WTC11 (cell line): ENCODE measurements around the gene ITGA6. TPM values are rescaled to one million over a fixed set of nuclear protein-coding genes. Genes with fewer than 3 reads are reported as not detected.

Source experiments
- ATAC-seq: fragments of 200-7000 bp; cut with Tn5 transposase; 2 replicates; pipeline ENCODE4 v1.10.0; 2021; ENCODE audit warnings: mild to moderate bottlenecking, moderate library complexity
- CTCF ChIA-PET: fragments of 300-600 bp; sonication (Branson Sonifier 250); formaldehyde crosslinking; loops from one replicate; lab custom pipeline; 2021; ENCODE audit warnings: antibody characterized with exemption; lab: Charles Lee
- POLR2A ChIA-PET: fragments of 350-600 bp; sonication (Branson Sonifier 250); formaldehyde crosslinking; loops from one replicate; lab custom pipeline; 2021; ENCODE audit warnings: antibody characterized with exemption; lab: Charles Lee
- DNase-seq: peaks from one replicate; pipeline ENCODE4 v3.0.0; 2021; ENCODE audit warnings: low spot score
- H3K27ac Mint-ChIP-seq: 2 replicates; pipeline ENCODE4 v1.8.0; 2021; ENCODE audit warnings: mixed read lengths
- H3K27me3 Mint-ChIP-seq: 2 replicates; pipeline ENCODE4 v1.8.0; 2021; ENCODE audit warnings: low read depth, mild to moderate bottlenecking, moderate library complexity, mixed read lengths
- H3K36me3 Mint-ChIP-seq: 2 replicates; pipeline ENCODE4 v1.8.0; 2021; ENCODE audit warnings: mixed read lengths
- H3K4me1 Mint-ChIP-seq: 2 replicates; pipeline ENCODE4 v1.8.0; 2022; ENCODE audit warnings: mixed read lengths
- H3K4me3 Mint-ChIP-seq: 2 replicates; pipeline ENCODE4 v1.8.0; 2021; ENCODE audit warnings: mild to moderate bottlenecking, moderate library complexity, mixed read lengths
- H3K9me3 Mint-ChIP-seq: 2 replicates; pipeline ENCODE4 v1.8.0; 2021; ENCODE audit warnings: mixed read lengths
- ATF1 ChIP-seq: sonication (generic); formaldehyde crosslinking; IDR thresholded peaks from 2 replicates; pipeline ENCODE4 v1.8.1; 2023; ENCODE audit warnings: mild to moderate bottlenecking, moderate library complexity, missing genetic modification reagents
- CREB1 ChIP-seq: sonication (generic); formaldehyde crosslinking; IDR thresholded peaks from 2 replicates; pipeline ENCODE4 v1.8.0; 2023; ENCODE audit warnings: mild to moderate bottlenecking, missing genetic modification reagents
- ETV6 ChIP-seq: sonication (generic); formaldehyde crosslinking; IDR thresholded peaks from 2 replicates; pipeline ENCODE4 v1.8.1; 2022; ENCODE audit warnings: mild to moderate bottlenecking, missing genetic modification reagents
- FOXK1 ChIP-seq: sonication (generic); formaldehyde crosslinking; IDR thresholded peaks from 2 replicates; pipeline ENCODE4 v1.8.0; 2022; ENCODE audit warnings: mild to moderate bottlenecking, moderate library complexity, missing genetic modification reagents
- GABPB1 ChIP-seq: sonication (generic); formaldehyde crosslinking; IDR thresholded peaks from 2 replicates; pipeline ENCODE4 v1.8.1; 2023; ENCODE audit warnings: mild to moderate bottlenecking, missing genetic modification reagents
- GTF2I ChIP-seq: fragments of 250-450 bp; sonication (Bioruptor Pico); conservative IDR thresholded peaks from 2 replicates; pipeline ENCODE4 v1.4.0; 2021; ENCODE audit warnings: mild to moderate bottlenecking
- JAZF1 ChIP-seq: fragments of 250-450 bp; sonication (Bioruptor Pico); IDR thresholded peaks from 2 replicates; pipeline ENCODE4 v1.9.0; 2021; ENCODE audit warnings: moderate library complexity, mild to moderate bottlenecking, inconsistent platforms
- MYBL2 ChIP-seq: sonication (generic); formaldehyde crosslinking; IDR thresholded peaks from 2 replicates; pipeline ENCODE4 v1.8.1; 2023; ENCODE audit warnings: mild to moderate bottlenecking, moderate library complexity, missing genetic modification reagents
- TEAD4 ChIP-seq: sonication (generic); formaldehyde crosslinking; IDR thresholded peaks from 2 replicates; pipeline ENCODE4 v1.8.0; 2022; ENCODE audit warnings: mild to moderate bottlenecking, missing genetic modification reagents
- USF2 ChIP-seq: sonication (generic); formaldehyde crosslinking; IDR thresholded peaks from 2 replicates; pipeline ENCODE4 v1.8.1; 2023; ENCODE audit warnings: mild to moderate bottlenecking, missing genetic modification reagents, moderate library complexity
- ZMAT4 ChIP-seq: fragments of 250-450 bp; sonication (Bioruptor Pico); IDR thresholded peaks from 2 replicates; pipeline ENCODE4 v1.9.0; 2021; ENCODE audit warnings: mild to moderate bottlenecking
- ZNF281 ChIP-seq: sonication (generic); formaldehyde crosslinking; IDR thresholded peaks from 2 replicates; pipeline ENCODE4 v1.8.0; 2023; ENCODE audit warnings: mild to moderate bottlenecking, missing genetic modification reagents
- ZNF317 ChIP-seq: sonication (generic); formaldehyde crosslinking; IDR thresholded peaks from 2 replicates; pipeline ENCODE4 v1.8.1; 2023; ENCODE audit warnings: low read depth, mild to moderate bottlenecking, moderate library complexity, missing genetic modification reagents, borderline replicate concordance
- ZNF416 ChIP-seq: fragments of 250-450 bp; sonication (Bioruptor Pico); IDR thresholded peaks from 2 replicates; pipeline ENCODE4 v1.9.0; 2021; ENCODE audit warnings: mild to moderate bottlenecking, inconsistent platforms
- total RNA-seq: library from RNA; stranded (reverse); gene quantifications from 3 replicates; pipeline ENCODE4 v1.2.3, GENCODE V29; 2021
- TF ChIP-seq, protein P1 (sequence below): sonication (generic); formaldehyde crosslinking; IDR thresholded peaks from 2 replicates; pipeline ENCODE4 v1.8.1; 2022; ENCODE audit warnings: mild to moderate bottlenecking, moderate library complexity, missing genetic modification reagents
- TF ChIP-seq, protein P2 (sequence below): sonication (generic); formaldehyde crosslinking; IDR thresholded peaks from 2 replicates; pipeline ENCODE4 v1.8.1; 2023; ENCODE audit warnings: mild to moderate bottlenecking, missing genetic modification reagents
- TF ChIP-seq, protein P3 (sequence below): sonication (generic); formaldehyde crosslinking; IDR thresholded peaks from 2 replicates; pipeline ENCODE4 v1.8.1; 2023; ENCODE audit warnings: mild to moderate bottlenecking, missing genetic modification reagents

The ITGA6 gene
- total RNA-seq, 1 experiment from 2014 or later = 83.6 TPM

- ATAC-seq (peak; percentile 75), DNase-seq (no peak)
- H3K27me3 Mint-ChIP-seq = peaks cover 7% of the 10 kb centered on the region
- TF ChIP-seq, protein P1, sequence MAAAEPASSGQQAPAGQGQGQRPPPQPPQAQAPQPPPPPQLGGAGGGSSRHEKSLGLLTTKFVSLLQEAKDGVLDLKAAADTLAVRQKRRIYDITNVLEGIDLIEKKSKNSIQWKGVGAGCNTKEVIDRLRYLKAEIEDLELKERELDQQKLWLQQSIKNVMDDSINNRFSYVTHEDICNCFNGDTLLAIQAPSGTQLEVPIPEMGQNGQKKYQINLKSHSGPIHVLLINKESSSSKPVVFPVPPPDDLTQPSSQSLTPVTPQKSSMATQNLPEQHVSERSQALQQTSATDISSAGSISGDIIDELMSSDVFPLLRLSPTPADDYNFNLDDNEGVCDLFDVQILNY (CRISPR knock-in tag) = no peak
- TF ChIP-seq TEAD4 (no peak), USF2 (CRISPR knock-in tag) (no peak), ZNF317 (CRISPR knock-in tag) (no peak), ATF1 (CRISPR knock-in tag) (no peak), FOXK1 (CRISPR knock-in tag) (no peak), GTF2I (CRISPR knock-in tag) (no peak), ETV6 (CRISPR knock-in tag) (no peak), MYBL2 (no peak), ZMAT4 (CRISPR knock-in tag) (no peak)
- H3K4me1 Mint-ChIP-seq = peaks cover 12% of the 10 kb centered on the region
- no peak overlapping the region for H3K4me3 Mint-ChIP-seq
- POLR2A ChIA-PET = no interaction called here
- H3K36me3 Mint-ChIP-seq = no peaks in the 10 kb centered on the region
- H3K27ac Mint-ChIP-seq = no peak overlapping the region
- H3K9me3 Mint-ChIP-seq = no peaks in the 10 kb centered on the region
- CTCF ChIA-PET = interaction anchor here (0.8 to 2.8 kb wide), 8 partner anchors 8 to 226 kb away, joined by 3 to 29 read pairs (median 4); no protein-coding TSS in a partner anchor
Measured at GRCh38 chr2:172398440-172398839, 28.9 kb upstream of the ITGA6 start.

- CTCF ChIA-PET = interaction anchor here (2.8 kb wide), 1 partner anchor 62 kb away, joined by 29 read pairs; no protein-coding TSS in a partner anchor
- Mint-ChIP-seq H3K36me3 (no peaks in the 10 kb centered on the region), H3K9me3 (no peaks in the 10 kb centered on the region), H3K27ac (no peak overlapping the region), H3K27me3 (peaks cover 4% of the 10 kb centered on the region; the same call in 1 of the 2 replicates)
- no peak for ATAC-seq
- POLR2A ChIA-PET = interaction anchor here (0.7 kb wide), 1 partner anchor 100 kb away, joined by 3 read pairs; no protein-coding TSS in a partner anchor
- TF ChIP-seq ZNF416 (CRISPR knock-in tag) (no peak), CREB1 (CRISPR knock-in tag) (no peak), JAZF1 (CRISPR knock-in tag) (no peak), ZNF281 (CRISPR knock-in tag) (no peak), GABPB1 (no peak), ATF1 (CRISPR knock-in tag) (no peak)
- TF ChIP-seq, protein P2, sequence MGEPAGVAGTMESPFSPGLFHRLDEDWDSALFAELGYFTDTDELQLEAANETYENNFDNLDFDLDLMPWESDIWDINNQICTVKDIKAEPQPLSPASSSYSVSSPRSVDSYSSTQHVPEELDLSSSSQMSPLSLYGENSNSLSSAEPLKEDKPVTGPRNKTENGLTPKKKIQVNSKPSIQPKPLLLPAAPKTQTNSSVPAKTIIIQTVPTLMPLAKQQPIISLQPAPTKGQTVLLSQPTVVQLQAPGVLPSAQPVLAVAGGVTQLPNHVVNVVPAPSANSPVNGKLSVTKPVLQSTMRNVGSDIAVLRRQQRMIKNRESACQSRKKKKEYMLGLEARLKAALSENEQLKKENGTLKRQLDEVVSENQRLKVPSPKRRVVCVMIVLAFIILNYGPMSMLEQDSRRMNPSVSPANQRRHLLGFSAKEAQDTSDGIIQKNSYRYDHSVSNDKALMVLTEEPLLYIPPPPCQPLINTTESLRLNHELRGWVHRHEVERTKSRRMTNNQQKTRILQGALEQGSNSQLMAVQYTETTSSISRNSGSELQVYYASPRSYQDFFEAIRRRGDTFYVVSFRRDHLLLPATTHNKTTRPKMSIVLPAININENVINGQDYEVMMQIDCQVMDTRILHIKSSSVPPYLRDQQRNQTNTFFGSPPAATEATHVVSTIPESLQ (CRISPR knock-in tag) = no peak
- TF ChIP-seq, protein P3, sequence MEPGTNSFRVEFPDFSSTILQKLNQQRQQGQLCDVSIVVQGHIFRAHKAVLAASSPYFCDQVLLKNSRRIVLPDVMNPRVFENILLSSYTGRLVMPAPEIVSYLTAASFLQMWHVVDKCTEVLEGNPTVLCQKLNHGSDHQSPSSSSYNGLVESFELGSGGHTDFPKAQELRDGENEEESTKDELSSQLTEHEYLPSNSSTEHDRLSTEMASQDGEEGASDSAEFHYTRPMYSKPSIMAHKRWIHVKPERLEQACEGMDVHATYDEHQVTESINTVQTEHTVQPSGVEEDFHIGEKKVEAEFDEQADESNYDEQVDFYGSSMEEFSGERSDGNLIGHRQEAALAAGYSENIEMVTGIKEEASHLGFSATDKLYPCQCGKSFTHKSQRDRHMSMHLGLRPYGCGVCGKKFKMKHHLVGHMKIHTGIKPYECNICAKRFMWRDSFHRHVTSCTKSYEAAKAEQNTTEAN (CRISPR knock-in tag) = no peak
- TF ChIP-seq, all 79 proteins: peak for 0
- peaks cover 17% of the 10 kb centered on the region for H3K4me1 Mint-ChIP-seq
- DNase-seq = no peak
- H3K4me3 Mint-ChIP-seq = no peak overlapping the region
Measured at GRCh38 chr2:172399765-172400164, 27.6 kb upstream of the ITGA6 start.
